Neutrophil (primary cell): ENCODE data around the gene HYAL3.
A peak's percentile ranks its signal among the peaks of the same experiment; 100 is the strongest.

ENCODE experiments used
- H3K27ac ChIP-seq: fragments of 200-600 bp; sonication (generic); 2 replicates; pipeline ENCODE4 v1.5.1; 2016; ENCODE audit warnings: mild to moderate bottlenecking, moderate library complexity
- H3K27me3 ChIP-seq: fragments of 200-600 bp; sonication (generic); 2 replicates; pipeline ENCODE4 v1.6.0; 2016; ENCODE audit warnings: mild to moderate bottlenecking
- H3K36me3 ChIP-seq: fragments of 200-600 bp; sonication (generic); 2 replicates; pipeline ENCODE4 v1.5.1; 2017
- H3K4me1 ChIP-seq, 2 experiments: fragments of 200-600 bp in 1 of 2; sonication (generic) in 1 of 2; 1 replicate in 1 of 2; 2 replicates in 1 of 2; pipeline versions ENCODE4 v1.5.1 to v1.6.1; 2013 to 2016; ENCODE audit warnings: low read depth in 1 of 2, low read length in 1 of 2, mild to moderate bottlenecking in 1 of 2, moderate library complexity in 1 of 2; ENCODE audit not compliant: control insufficient read depth in 1 of 2, insufficient read depth in 1 of 2
- H3K4me3 ChIP-seq, 2 experiments: fragments of 200-600 bp in 1 of 2; sonication (generic) in 1 of 2; 1 replicate in 1 of 2; 2 replicates in 1 of 2; pipeline ENCODE4 v1.5.1; 2013 to 2016; ENCODE audit warnings: low read depth in 1 of 2, low read length in 1 of 2, mild to moderate bottlenecking in 1 of 2, moderate library complexity in 1 of 2
- H3K9me3 ChIP-seq: fragments of 200-600 bp; sonication (generic); 2 replicates; pipeline ENCODE4 v1.5.1; 2016
- CTCF ChIP-seq: fragments of 200-600 bp; sonication (generic); IDR thresholded peaks from 2 replicates; pipeline ENCODE4 v1.5.1; 2016; ENCODE audit warnings: antibody characterized with exemption

HYAL3 gene

GRCh38 chr3:50339485-50340146, 40.4 kb upstream of the HYAL3 start:
- H3K36me3 ChIP-seq: no peaks in the 10 kb centered on the region
- no peak for TF ChIP-seq CTCF
- H3K27me3 ChIP-seq: no peaks in the 10 kb centered on the region
- H3K4me1 ChIP-seq: peaks cover 72% of the 10 kb centered on the region in 2 experiments
- H3K9me3 ChIP-seq: no peaks in the 10 kb centered on the region
- H3K4me3 ChIP-seq: peak overlapping the region; percentile 91 to 93
- H3K27ac ChIP-seq: peak overlapping the region; percentile 100

- peak overlapping the region; percentile 91 to 93 for H3K4me3 ChIP-seq
- TF ChIP-seq CTCF: peak; percentile 14
- H3K27ac ChIP-seq: peak overlapping the region; percentile 100
- no peaks in the 10 kb centered on the region for H3K36me3 ChIP-seq
- H3K9me3 ChIP-seq: no peaks in the 10 kb centered on the region
- no peaks in the 10 kb centered on the region for H3K27me3 ChIP-seq
- H3K4me1 ChIP-seq: peaks cover 71 to 78% of the 10 kb centered on the region in 2 experiments
These were observed 39.8 kb upstream of the HYAL3 start for GRCh38 chr3:50338965-50339364.

- TF ChIP-seq CTCF: peak; percentile 18
- Histone ChIP-seq H3K4me3 (peak overlapping the region; percentile 91 to 93), H3K27ac (peak overlapping the region; percentile 100), H3K4me1 (peaks cover 60 to 70% of the 10 kb centered on the region in 2 experiments), H3K9me3 (no peaks in the 10 kb centered on the region), H3K27me3 (no peaks in the 10 kb centered on the region), H3K36me3 (no peaks in the 10 kb centered on the region)
These were observed 38.1 kb upstream of the HYAL3 start for GRCh38 chr3:50337175-50337861.

- H3K4me3 ChIP-seq: peak overlapping the region; percentile 91 to 93
- TF ChIP-seq CTCF: no peak
These were observed 37.4 kb upstream of the HYAL3 start for GRCh38 chr3:50336452-50337174.

GRCh38 chr3:50334339-50335075, 35.3 kb upstream of the HYAL3 start:
- Histone ChIP-seq H3K27me3 (no peaks in the 10 kb centered on the region), H3K9me3 (no peaks in the 10 kb centered on the region), H3K36me3 (peaks cover 28% of the 10 kb centered on the region), H3K27ac (peak overlapping the region; percentile 46), H3K4me1 (peaks cover 32 to 42% of the 10 kb centered on the region in 2 experiments), H3K4me3 (no peak overlapping the region)
- no peak for TF ChIP-seq CTCF

More at GRCh38 chr3:50336452-50337174, 37.4 kb upstream of the HYAL3 start:
- Histone ChIP-seq H3K27me3 (no peaks in the 10 kb centered on the region), H3K4me1 (peaks cover 53 to 63% of the 10 kb centered on the region in 2 experiments), H3K36me3 (peaks cover 7% of the 10 kb centered on the region), H3K27ac (peak overlapping the region; percentile 100), H3K9me3 (no peaks in the 10 kb centered on the region)
